Activated T-cell treated with anti-CD3 and anti-CD28 coated beads, Interleukin-2, amount 50 U/mL, for 72 hours (primary cell): Measurements from ENCODE around the gene ZNF630. TPM values are rescaled to one million over a fixed set of nuclear protein-coding genes. Genes with fewer than 3 reads are reported as not detected.
A peak's percentile ranks its signal among the peaks of the same experiment; 100 is the strongest.
"Not testable (repeated sequence)": the region's sequence is repeated elsewhere in the genome, so short reads cannot be mapped to it uniquely, and the experiment has no call there.

Experiments used
- ATAC-seq, 2 donors: fragments of 150-1000 bp; cut with Tn5 transposase; replicated peaks in 1 of 2; 2 replicates each; pipeline ENCODE4 v1.10.0; 2021; ENCODE audit warnings: moderate library complexity in 2 of 2, mild to moderate bottlenecking in 1 of 2
- DNase-seq, 2 donors: peaks; one replicate each; pipeline ENCODE4 v3.0.0; 2021 to 2022; ENCODE audit warnings: mixed read lengths in 1 of 2
- H3K27ac Mint-ChIP-seq: one replicate; pipeline ENCODE4 v1.8.0; 2022; ENCODE audit warnings: mild to moderate bottlenecking, moderate library complexity, mixed read lengths
- H3K27me3 Mint-ChIP-seq: one replicate; pipeline ENCODE4 v1.8.0; 2022; ENCODE audit warnings: low read depth, mixed read lengths
- H3K36me3 Mint-ChIP-seq, 2 donors: one replicate each; pipeline ENCODE4 v1.8.0; 2022; ENCODE audit warnings: mixed read lengths in 2 of 2, mild to moderate bottlenecking in 1 of 2; ENCODE audit not compliant: insufficient read depth in 2 of 2
- H3K4me1 Mint-ChIP-seq: one replicate; pipeline ENCODE4 v1.8.0; 2022; ENCODE audit warnings: low read depth, mixed read lengths
- H3K4me3 Mint-ChIP-seq, 2 donors: one replicate each; pipeline ENCODE4 v1.8.0; 2022; ENCODE audit warnings: mild to moderate bottlenecking in 2 of 2, mixed read lengths in 2 of 2, moderate library complexity in 2 of 2
- H3K9me3 Mint-ChIP-seq, 2 donors: one replicate each; pipeline ENCODE4 v1.8.0; 2022; ENCODE audit warnings: mixed read lengths in 2 of 2
- total RNA-seq, 2 donors: library from RNA; stranded (reverse); gene quantifications; one replicate each; pipeline ENCODE4 v1.2.3, GENCODE V29; 2022

Gene ZNF630
- total RNA-seq, 2 donors from 2014 or later: 2.3 to 3.4 TPM

GRCh38 chrX:48021026-48021900 is 50.2 kb downstream of the ZNF630 start:
- DNase-seq (peak; percentile 73 to 78), ATAC-seq (peak; percentile 65 to 68)
- peaks cover 0 to 2% of the 10 kb centered on the region in 2 donors for H3K36me3 Mint-ChIP-seq
- peaks cover 7% of the 10 kb centered on the region for H3K27me3 Mint-ChIP-seq
- peak overlapping the region; percentile 90 to 94 for H3K4me3 Mint-ChIP-seq
- peaks cover 1 to 5% of the 10 kb centered on the region in 2 donors for H3K9me3 Mint-ChIP-seq
- peak overlapping the region; percentile 98 for H3K27ac Mint-ChIP-seq
- peaks cover 16% of the 10 kb centered on the region for H3K4me1 Mint-ChIP-seq

GRCh38 chrX:48020472-48020871 is 51.0 kb downstream of the ZNF630 start:
- H3K9me3 Mint-ChIP-seq, H3K27me3 Mint-ChIP-seq, H3K36me3 Mint-ChIP-seq: not testable (repeated sequence)
- Mint-ChIP-seq H3K27ac (peak overlapping the region; percentile 98), H3K4me1 (peaks cover 11% of the 10 kb centered on the region), H3K4me3 (peak overlapping the region; percentile 90 to 94)
- peak; percentile 29 to 42 for DNase-seq
- peak; percentile 73 to 77 for ATAC-seq

GRCh38 chrX:48019892-48020291 is 51.5 kb downstream of the ZNF630 start:
- not testable (repeated sequence) for DNase-seq, H3K27ac Mint-ChIP-seq, H3K36me3 Mint-ChIP-seq, H3K4me3 Mint-ChIP-seq, H3K9me3 Mint-ChIP-seq, H3K27me3 Mint-ChIP-seq, H3K4me1 Mint-ChIP-seq
- ATAC-seq: peak; percentile 66 to 72

GRCh38 chrX:48016583-48017310 is 54.7 kb downstream of the ZNF630 start:
- not testable (repeated sequence) for DNase-seq, H3K4me1 Mint-ChIP-seq, H3K27me3 Mint-ChIP-seq, H3K36me3 Mint-ChIP-seq, H3K9me3 Mint-ChIP-seq, H3K27ac Mint-ChIP-seq, ATAC-seq, H3K4me3 Mint-ChIP-seq

GRCh38 chrX:48009445-48009960 is 61.9 kb downstream of the ZNF630 start:
- not testable (repeated sequence) for H3K4me3 Mint-ChIP-seq, ATAC-seq, H3K9me3 Mint-ChIP-seq, H3K27me3 Mint-ChIP-seq, H3K27ac Mint-ChIP-seq, DNase-seq, H3K4me1 Mint-ChIP-seq, H3K36me3 Mint-ChIP-seq

Other genes starting within 250 kb of the ZNF630 start
- gene ZNF81, start 234.7 kb downstream of the ZNF630 start, total RNA-seq: 10 to 100 TPM in 1 of 2 donors, 1 to 10 TPM in 1; 9.3 to 10.3 TPM
- 10 to 100 TPM in 1 of 2 donors, 1 to 10 TPM in 1; 9.1 to 11.4 TPM for gene ZNF182, start 67.7 kb downstream of the ZNF630 start, total RNA-seq
- gene SPACA5, start 64.7 kb downstream of the ZNF630 start, total RNA-seq: not detected
- not detected for gene SPACA5B, start 59.0 kb upstream of the ZNF630 start, total RNA-seq
- gene SSX5, start 125.2 kb upstream of the ZNF630 start, total RNA-seq: not detected
- gene SSX1, start 183.8 kb upstream of the ZNF630 start, total RNA-seq: not detected